ENCODE measurements around the gene BLTP3A. TPM values are rescaled to one million over a fixed set of nuclear protein-coding genes. Genes with fewer than 3 reads are reported as not detected.

The BLTP3A gene
- total RNA-seq, 1 donor from 2014 or later, result 19.9 TPM

- peaks cover 12% of the 10 kb centered on the region for H3K36me3 Mint-ChIP-seq (ENCODE audit: low read depth)
- no peaks in the 10 kb centered on the region for H3K27me3 Mint-ChIP-seq (ENCODE audit: low read depth)
- no peaks in the 10 kb centered on the region for H3K9me3 Mint-ChIP-seq
- no peak overlapping the region for H3K27ac Mint-ChIP-seq (ENCODE audit: unreplicated experiment)
- H3K4me3 Mint-ChIP-seq, result no peak overlapping the region
- DNase-seq (ENCODE audit: low read depth, low spot score), result no peak
- no peak for TF ChIP-seq CTCF (conservative IDR thresholded peaks at IDR 0.05)
- peaks cover 3% of the 10 kb centered on the region for H3K4me1 Mint-ChIP-seq
Observed at GRCh38 chr6:34836451-34836850, 44.6 kb downstream of the BLTP3A start.

DNA sequence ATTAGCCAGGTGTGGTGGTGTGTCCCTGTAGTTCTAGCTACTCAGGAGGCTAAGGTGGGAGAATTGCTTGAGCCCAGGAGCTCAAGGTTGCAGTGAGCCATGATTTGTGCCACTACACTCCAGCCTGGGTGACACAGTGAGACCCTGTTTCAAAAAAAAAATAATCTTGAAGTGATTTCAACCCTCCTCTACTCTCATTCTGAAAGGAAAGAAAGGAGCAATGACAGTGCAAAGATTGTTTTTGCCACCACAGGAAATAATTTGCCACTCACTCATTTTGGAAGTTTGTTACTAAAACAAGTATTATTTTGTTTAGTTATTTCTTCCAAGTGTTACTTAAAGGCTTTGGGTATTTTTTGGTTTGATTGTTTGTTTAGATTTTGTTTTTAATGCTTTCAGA is 45.6 kb downstream of the BLTP3A start:
- H3K27me3 Mint-ChIP-seq (ENCODE audit: low read depth), result no peaks in the 10 kb centered on the region
- no peak for DNase-seq (ENCODE audit: low read depth, low spot score)
- H3K4me3 Mint-ChIP-seq, result no peak overlapping the region
- peaks cover 12% of the 10 kb centered on the region for H3K36me3 Mint-ChIP-seq (ENCODE audit: low read depth)
- H3K4me1 Mint-ChIP-seq, result peaks cover 3% of the 10 kb centered on the region
- TF ChIP-seq CTCF (conservative IDR thresholded peaks at IDR 0.05), result no peak
- no peak overlapping the region for H3K27ac Mint-ChIP-seq (ENCODE audit: unreplicated experiment)
- H3K9me3 Mint-ChIP-seq, result no peaks in the 10 kb centered on the region

GRCh38 chr6:34839666-34840352 is 47.9 kb downstream of the BLTP3A start:
- Mint-ChIP-seq H3K27me3 (ENCODE audit: low read depth) (no peaks in the 10 kb centered on the region), H3K36me3 (ENCODE audit: low read depth) (peaks cover 17% of the 10 kb centered on the region), H3K4me3 (no peak overlapping the region), H3K9me3 (no peaks in the 10 kb centered on the region), H3K27ac (ENCODE audit: unreplicated experiment) (no peak overlapping the region), H3K4me1 (peaks cover 3% of the 10 kb centered on the region)
- no peak for TF ChIP-seq CTCF (conservative IDR thresholded peaks at IDR 0.05)
- DNase-seq (ENCODE audit: low read depth, low spot score), result no peak

Other genes starting within 250 kb of the BLTP3A start
- 0.12 TPM in 1 of 2 replicates, not detected in the other for gene SPDEF, start 235.8 kb upstream of the BLTP3A start, total RNA-seq
- gene ILRUN, start 95.3 kb upstream of the BLTP3A start, total RNA-seq, result 52.0 and 57.8 TPM in 2 replicates
- 200 and 207 TPM in 2 replicates for gene SNRPC, start 34.6 kb upstream of the BLTP3A start, total RNA-seq
- 48.6 and 53.1 TPM in 2 replicates for gene TAF11, start 96.0 kb downstream of the BLTP3A start, total RNA-seq
- gene ANKS1A, start 97.2 kb downstream of the BLTP3A start, total RNA-seq, result 32.0 and 33.2 TPM in 2 replicates